ENCODE data around the gene IFIT2.

- no peak for TF ChIP-seq POLR2AphosphoS5 (IDR thresholded peaks at IDR 0.05)
- TF ChIP-seq, protein P1, sequence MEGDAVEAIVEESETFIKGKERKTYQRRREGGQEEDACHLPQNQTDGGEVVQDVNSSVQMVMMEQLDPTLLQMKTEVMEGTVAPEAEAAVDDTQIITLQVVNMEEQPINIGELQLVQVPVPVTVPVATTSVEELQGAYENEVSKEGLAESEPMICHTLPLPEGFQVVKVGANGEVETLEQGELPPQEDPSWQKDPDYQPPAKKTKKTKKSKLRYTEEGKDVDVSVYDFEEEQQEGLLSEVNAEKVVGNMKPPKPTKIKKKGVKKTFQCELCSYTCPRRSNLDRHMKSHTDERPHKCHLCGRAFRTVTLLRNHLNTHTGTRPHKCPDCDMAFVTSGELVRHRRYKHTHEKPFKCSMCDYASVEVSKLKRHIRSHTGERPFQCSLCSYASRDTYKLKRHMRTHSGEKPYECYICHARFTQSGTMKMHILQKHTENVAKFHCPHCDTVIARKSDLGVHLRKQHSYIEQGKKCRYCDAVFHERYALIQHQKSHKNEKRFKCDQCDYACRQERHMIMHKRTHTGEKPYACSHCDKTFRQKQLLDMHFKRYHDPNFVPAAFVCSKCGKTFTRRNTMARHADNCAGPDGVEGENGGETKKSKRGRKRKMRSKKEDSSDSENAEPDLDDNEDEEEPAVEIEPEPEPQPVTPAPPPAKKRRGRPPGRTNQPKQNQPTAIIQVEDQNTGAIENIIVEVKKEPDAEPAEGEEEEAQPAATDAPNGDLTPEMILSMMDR (IDR thresholded peaks at IDR 0.05) = no peak
- no peak for TF ChIP-seq POLR2A (IDR thresholded peaks at IDR 0.05)
Measured at GRCh38 chr10:89357975-89358374, 56.1 kb downstream of the IFIT2 start.
